Activated naive CD4-positive, alpha-beta T cell treated with anti-CD3 and anti-CD28 coated beads, Interleukin-2, amount 10 ng/mL, durations not matched to agents 7 days and 5 days (primary cell): ENCODE results near the gene KRT6A.

Experiments
- CTCF ChIA-PET: fragments of 350-600 bp; sonication (Branson Sonifier 250); formaldehyde crosslinking; loops from one replicate; lab custom pipeline; 2021; ENCODE audit warnings: antibody characterized with exemption; lab: Charles Lee
- DNase-seq: peaks from one replicate; pipeline ENCODE4 v3.0.0-alpha.2; 2020
- H3K27ac Mint-ChIP-seq: one replicate; pipeline ENCODE4 v1.8.0; 2021; ENCODE audit warnings: mild to moderate bottlenecking, moderate library complexity, mixed read lengths
- H3K27me3 Mint-ChIP-seq: one replicate; pipeline ENCODE4 v1.8.0; 2021; ENCODE audit warnings: mild to moderate bottlenecking, mixed read lengths
- H3K36me3 Mint-ChIP-seq: one replicate; pipeline ENCODE4 v1.8.0; 2021; ENCODE audit warnings: mixed read lengths
- H3K4me1 Mint-ChIP-seq: one replicate; pipeline ENCODE4 v1.8.0; 2021; ENCODE audit warnings: mixed read lengths
- H3K4me3 Mint-ChIP-seq: one replicate; pipeline ENCODE4 v1.8.0; 2021; ENCODE audit warnings: mild to moderate bottlenecking, moderate library complexity, mixed read lengths
- H3K9me3 Mint-ChIP-seq: one replicate; pipeline ENCODE4 v1.8.0; 2021; ENCODE audit warnings: mixed read lengths

Gene KRT6A

DNA sequence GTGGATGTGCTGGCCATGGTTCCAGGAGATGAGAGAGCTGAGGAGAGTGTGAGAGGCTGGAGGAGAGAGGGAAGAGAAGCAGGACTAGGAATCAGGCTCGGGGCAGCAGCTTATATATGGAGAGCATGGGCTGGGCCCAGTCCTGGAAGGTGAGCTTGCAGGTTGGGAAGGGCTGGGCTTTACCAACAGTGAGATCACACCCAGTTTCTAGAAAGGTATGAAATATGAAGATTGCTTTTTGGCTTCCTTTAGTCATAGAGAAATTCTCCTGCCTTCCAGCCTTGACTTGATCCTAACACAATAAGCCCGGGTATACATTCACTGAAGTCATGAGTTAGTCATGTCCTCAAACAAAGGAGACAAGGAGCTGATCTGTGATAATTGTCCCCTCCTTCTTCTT, at the start of gene KRT6A:
Gene KRT6A, minus strand, starts transcription at position 86 of the 400 bp plus-strand sequence. Its CDS starts 69 bp downstream, at position 17.
- CTCF ChIA-PET: no interaction called here
- H3K9me3 Mint-ChIP-seq: no peaks in the 10 kb centered on the region
- peak within 1 kb of the TSS; percentile 53 for H3K27ac Mint-ChIP-seq
- no peaks in the 10 kb centered on the region for H3K36me3 Mint-ChIP-seq
- no peaks in the 10 kb centered on the region for H3K4me1 Mint-ChIP-seq
- peaks cover 63% of the 10 kb centered on the region for H3K27me3 Mint-ChIP-seq
- H3K4me3 Mint-ChIP-seq: no peak within 1 kb of the TSS
- DNase-seq: no peak

DNA sequence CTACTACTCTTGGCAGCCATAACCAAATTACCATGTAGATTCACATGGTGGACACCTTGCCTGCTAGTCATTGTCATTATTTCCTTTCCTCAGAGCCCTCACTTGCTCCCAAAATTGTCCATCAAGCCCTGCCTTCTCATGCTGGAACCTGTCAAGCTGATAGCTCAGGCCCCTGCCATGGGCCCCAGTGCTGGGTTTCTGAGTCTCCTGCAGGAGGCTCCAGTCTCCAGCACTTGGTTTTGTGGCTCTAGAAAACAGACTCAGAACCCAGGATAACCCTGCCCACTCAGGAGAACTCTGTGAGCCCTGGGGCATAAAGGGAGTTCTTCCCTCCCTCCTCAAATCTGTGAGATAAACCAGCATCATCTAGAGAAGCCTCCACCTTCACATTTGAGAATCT, 49.1 kb upstream of the KRT6A start:
- DNase-seq: no peak
- no peaks in the 10 kb centered on the region for H3K36me3 Mint-ChIP-seq
- CTCF ChIA-PET: interaction anchor here (0.6 kb wide), 1 partner anchor 338 kb away, joined by 3 read pairs; no protein-coding TSS in a partner anchor
- peaks cover 29% of the 10 kb centered on the region for H3K27me3 Mint-ChIP-seq
- no peak overlapping the region for H3K27ac Mint-ChIP-seq
- peaks cover 4% of the 10 kb centered on the region for H3K4me1 Mint-ChIP-seq
- H3K4me3 Mint-ChIP-seq: no peak overlapping the region
- H3K9me3 Mint-ChIP-seq: no peaks in the 10 kb centered on the region

DNA sequence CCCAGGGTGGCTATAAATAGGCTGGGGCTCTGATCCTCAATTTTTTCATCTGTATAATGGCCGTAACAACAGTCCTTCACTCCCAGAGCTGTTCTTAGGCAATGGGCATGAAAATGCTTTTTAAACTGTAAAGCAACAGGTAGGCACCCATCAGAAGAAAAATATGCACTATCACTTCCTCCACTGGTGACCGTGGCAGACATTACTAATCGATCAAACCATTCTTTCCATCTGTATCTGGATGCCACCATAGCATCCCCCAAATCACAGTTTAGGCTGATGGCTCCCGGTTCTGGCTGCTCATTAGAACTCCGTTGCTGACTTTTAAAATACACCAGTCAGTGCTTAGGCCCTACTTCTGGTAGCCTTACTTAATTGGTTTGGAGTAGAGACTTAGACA, 48.7 kb upstream of the KRT6A start:
- Mint-ChIP-seq H3K4me1 (peaks cover 4% of the 10 kb centered on the region), H3K4me3 (no peak overlapping the region), H3K27me3 (peaks cover 33% of the 10 kb centered on the region), H3K9me3 (no peaks in the 10 kb centered on the region), H3K36me3 (no peaks in the 10 kb centered on the region), H3K27ac (no peak overlapping the region)
- no peak for DNase-seq
- CTCF ChIA-PET: interaction anchor here (0.6 to 1.0 kb wide), 2 partner anchors 329 to 338 kb away, joined by 3 read pairs; no protein-coding TSS in a partner anchor

DNA sequence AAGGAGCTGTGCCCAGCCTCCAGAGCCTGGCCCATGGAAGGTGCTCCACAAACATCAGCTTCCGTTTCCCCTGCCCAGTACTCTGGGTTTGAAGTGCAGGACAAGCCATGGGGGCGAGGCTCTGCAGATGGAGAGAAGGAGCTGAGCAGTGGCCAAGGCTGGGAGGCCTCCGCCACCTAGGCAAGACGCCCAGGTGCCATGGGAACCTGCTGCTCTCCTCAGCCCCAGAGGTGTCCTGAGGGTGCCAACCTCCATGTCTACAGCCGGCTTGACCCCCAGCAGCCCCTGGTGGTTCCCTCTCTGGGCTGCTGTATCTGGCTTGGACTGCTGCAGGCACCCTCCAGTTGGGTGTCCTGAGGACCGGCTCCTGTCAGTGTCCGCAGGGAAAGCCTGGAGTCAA, 47.5 kb upstream of the KRT6A start:
- peaks cover 4% of the 10 kb centered on the region for H3K4me1 Mint-ChIP-seq
- H3K27me3 Mint-ChIP-seq: peaks cover 33% of the 10 kb centered on the region
- no peak overlapping the region for H3K27ac Mint-ChIP-seq
- no peaks in the 10 kb centered on the region for H3K36me3 Mint-ChIP-seq
- no peak for DNase-seq
- CTCF ChIA-PET: interaction anchor here (0.8 kb wide), 1 partner anchor 168 kb away, joined by 3 read pairs; no protein-coding TSS in a partner anchor
- no peak overlapping the region for H3K4me3 Mint-ChIP-seq
- H3K9me3 Mint-ChIP-seq: no peaks in the 10 kb centered on the region

DNA sequence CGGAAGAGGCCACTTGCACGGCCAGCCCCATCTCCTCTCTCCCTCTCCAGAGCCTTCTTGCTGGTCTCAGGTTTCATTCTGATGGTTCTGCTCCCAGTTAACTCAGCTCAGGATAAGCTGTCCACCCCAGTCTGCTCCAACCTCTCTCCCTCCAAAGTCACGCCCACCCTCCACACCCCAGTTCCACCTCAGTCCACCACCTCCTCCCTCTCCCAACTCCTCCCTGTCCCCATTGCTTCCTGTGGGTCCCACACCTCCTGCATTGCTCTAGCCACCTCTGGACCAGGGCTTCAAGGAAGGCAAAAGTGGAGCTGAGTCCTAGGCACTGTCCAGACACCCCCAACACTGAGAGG, 46.7 kb upstream of the KRT6A start:
- no peak overlapping the region for H3K27ac Mint-ChIP-seq
- no peak for DNase-seq
- CTCF ChIA-PET: interaction anchor here (1.5 kb wide), 1 partner anchor 178 kb away, joined by 3 read pairs; no protein-coding TSS in a partner anchor

DNA sequence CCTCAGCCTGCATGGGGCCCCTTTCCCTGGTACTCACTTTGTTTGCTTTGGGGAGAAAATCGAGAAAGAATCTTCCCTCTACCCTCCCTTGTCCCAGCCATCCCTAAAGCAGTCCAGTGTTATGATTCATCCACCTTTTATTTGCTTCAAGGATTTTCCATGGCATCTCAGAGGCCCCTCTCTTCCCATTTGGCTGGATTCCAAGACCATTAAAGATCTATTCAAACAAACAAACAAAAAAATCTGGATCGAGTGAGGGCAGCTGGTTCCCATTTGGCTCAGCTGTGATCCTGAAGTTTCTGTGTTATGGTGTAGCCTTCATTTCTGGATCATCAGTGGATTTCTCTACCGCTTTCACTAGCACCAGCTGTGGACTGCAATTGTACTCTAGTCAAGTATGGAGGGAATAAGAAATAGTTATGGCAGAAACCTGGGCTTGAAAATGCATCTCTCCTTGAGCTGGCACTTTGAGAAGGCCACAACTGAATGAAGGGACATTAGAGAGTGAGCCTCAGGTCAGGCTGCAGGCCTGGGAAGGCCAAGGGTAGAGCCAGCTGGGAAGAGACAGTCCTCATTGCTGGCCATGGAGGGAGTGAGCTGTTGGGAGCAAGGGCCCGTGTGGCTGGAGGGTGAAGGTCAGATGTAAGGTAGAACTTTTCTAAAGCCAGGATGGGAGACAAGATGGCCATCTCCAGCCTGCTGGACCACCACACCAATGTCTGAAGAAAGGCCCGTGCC, 46.2 kb upstream of the KRT6A start:
- peaks cover 4% of the 10 kb centered on the region for H3K4me1 Mint-ChIP-seq
- CTCF ChIA-PET: interaction anchor here (1.5 kb wide), 1 partner anchor 177 kb away, joined by 3 read pairs; no protein-coding TSS in a partner anchor
- H3K27ac Mint-ChIP-seq: no peak overlapping the region
- no peaks in the 10 kb centered on the region for H3K9me3 Mint-ChIP-seq
- no peak for DNase-seq
- peaks cover 27% of the 10 kb centered on the region for H3K27me3 Mint-ChIP-seq
- no peak overlapping the region for H3K4me3 Mint-ChIP-seq
- H3K36me3 Mint-ChIP-seq: no peaks in the 10 kb centered on the region

More for the DNA sequence above, 46.7 kb upstream of the KRT6A start:
- Mint-ChIP-seq H3K36me3 (no peaks in the 10 kb centered on the region), H3K27me3 (peaks cover 28% of the 10 kb centered on the region), H3K4me1 (peaks cover 4% of the 10 kb centered on the region), H3K9me3 (no peaks in the 10 kb centered on the region), H3K4me3 (no peak overlapping the region)

DNA sequence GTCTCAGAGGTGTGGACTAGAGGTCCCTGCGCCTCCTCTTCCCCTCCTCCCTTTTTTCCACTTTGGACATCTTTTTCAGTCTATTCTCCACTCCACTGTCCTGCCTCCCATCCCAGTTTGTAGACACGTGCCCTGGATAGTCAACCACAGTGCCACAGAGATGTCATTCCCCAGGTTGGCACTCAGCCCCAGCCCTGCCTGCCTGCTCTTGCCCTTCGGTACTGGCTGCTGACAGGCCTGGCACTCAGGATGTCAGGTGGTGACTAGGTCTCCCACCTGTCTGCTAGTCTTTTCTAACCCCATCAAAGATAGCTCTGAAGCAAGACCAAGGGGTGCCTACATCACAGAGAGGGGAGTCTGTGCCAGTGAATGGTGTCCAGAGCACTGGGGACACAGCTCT, 44.0 kb upstream of the KRT6A start:
- Mint-ChIP-seq H3K9me3 (no peaks in the 10 kb centered on the region), H3K27me3 (peaks cover 28% of the 10 kb centered on the region), H3K4me3 (no peak overlapping the region), H3K27ac (no peak overlapping the region), H3K36me3 (no peaks in the 10 kb centered on the region), H3K4me1 (no peaks in the 10 kb centered on the region)
- DNase-seq: no peak
- CTCF ChIA-PET: no interaction called here

DNA sequence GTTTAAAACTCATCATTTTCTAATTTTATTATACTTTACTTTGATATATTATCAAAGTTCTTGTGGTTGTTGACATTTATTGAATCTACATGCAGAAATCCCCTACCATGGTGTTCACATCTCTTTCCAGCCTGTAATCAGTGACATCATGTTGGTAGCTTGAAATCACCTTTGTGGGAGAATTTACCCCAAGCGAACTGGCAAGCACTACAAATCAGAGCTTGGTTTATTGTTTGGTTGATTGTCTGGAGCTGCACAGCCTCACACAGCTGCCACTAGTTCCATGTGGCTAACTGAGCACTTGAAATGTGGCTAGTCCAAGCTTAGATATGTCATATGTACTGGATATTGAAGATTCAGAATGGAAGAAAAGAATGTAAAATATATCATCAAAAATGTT, 42.5 kb upstream of the KRT6A start:
- CTCF ChIA-PET: interaction anchor here (1.6 kb wide), 1 partner anchor 345 kb away, joined by 8 read pairs; no protein-coding TSS in a partner anchor
- Mint-ChIP-seq H3K36me3 (no peaks in the 10 kb centered on the region), H3K9me3 (no peaks in the 10 kb centered on the region), H3K27me3 (peaks cover 28% of the 10 kb centered on the region), H3K4me3 (no peak overlapping the region), H3K4me1 (no peaks in the 10 kb centered on the region), H3K27ac (no peak overlapping the region)
- DNase-seq: no peak

DNA sequence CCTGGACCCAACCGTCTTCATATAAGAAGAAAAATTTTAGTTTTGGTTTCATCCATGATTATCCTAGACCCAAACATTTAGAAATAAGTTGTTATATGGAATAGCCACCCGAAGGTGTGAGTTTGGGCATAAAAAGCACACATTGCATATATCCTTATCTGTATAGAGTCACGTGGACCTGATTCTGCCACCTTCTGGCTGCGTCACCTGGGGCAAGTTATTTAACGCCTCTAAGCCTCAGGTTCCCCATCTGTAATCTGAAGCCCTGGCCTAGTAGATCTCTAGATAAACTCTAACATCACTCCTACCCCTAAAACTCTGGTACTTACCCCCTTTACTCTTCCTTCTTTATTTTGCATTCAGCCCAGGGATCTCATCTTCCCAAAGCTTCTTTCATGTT, 41.4 kb upstream of the KRT6A start:
- H3K27ac Mint-ChIP-seq: no peak overlapping the region
- CTCF ChIA-PET: no interaction called here
- peaks cover 21% of the 10 kb centered on the region for H3K27me3 Mint-ChIP-seq

DNA sequence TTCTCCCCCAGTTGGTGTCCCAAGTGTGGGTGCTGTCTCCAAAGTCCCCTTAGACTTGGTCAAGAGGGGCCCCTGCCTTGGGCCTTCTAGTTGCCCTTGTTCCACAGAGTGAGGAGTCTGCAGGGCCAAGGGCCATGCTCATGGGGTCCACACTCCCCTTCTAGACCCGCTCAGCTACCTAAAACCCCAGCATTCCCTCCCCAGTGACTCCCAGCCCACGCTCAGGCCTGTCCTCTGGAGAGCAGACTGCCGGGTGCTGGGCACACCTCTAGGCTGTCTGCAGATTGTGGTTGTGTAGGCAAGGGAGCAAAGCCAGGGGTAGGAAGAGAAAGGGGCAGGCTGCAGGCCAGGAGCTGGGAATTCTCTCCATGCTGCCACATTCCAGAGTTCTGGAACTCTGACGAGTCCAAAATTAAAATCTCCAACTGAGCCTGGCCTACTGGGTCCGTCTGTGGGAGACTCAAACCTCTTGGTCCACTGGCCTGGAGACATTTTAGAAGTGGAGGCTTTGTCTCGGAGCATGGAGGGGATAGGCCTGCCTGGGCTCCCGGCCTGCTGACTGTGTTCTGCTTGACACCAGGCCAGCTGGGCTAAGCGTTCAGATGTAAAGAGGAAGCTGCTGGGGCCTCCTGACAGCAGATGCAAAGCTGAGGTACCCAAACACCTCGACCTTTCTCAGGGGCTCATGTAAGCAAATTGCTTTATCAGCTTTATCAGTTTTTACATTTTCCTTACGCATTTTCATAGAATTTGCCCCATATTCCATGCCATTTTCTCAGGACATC, 40.8 kb upstream of the KRT6A start:
- H3K4me3 Mint-ChIP-seq: no peak overlapping the region
- H3K9me3 Mint-ChIP-seq: no peaks in the 10 kb centered on the region
- H3K4me1 Mint-ChIP-seq: no peaks in the 10 kb centered on the region
- DNase-seq: no peak
- CTCF ChIA-PET: interaction anchor here (1.4 kb wide), 1 partner anchor 11 kb away, joined by 3 read pairs; no protein-coding TSS in a partner anchor
- no peaks in the 10 kb centered on the region for H3K36me3 Mint-ChIP-seq
- peaks cover 17% of the 10 kb centered on the region for H3K27me3 Mint-ChIP-seq
- H3K27ac Mint-ChIP-seq: no peak overlapping the region

More for the DNA sequence above, 41.4 kb upstream of the KRT6A start:
- peak; percentile 43 for DNase-seq
- no peaks in the 10 kb centered on the region for H3K9me3 Mint-ChIP-seq
- no peak overlapping the region for H3K4me3 Mint-ChIP-seq
- no peaks in the 10 kb centered on the region for H3K4me1 Mint-ChIP-seq
- no peaks in the 10 kb centered on the region for H3K36me3 Mint-ChIP-seq

DNA sequence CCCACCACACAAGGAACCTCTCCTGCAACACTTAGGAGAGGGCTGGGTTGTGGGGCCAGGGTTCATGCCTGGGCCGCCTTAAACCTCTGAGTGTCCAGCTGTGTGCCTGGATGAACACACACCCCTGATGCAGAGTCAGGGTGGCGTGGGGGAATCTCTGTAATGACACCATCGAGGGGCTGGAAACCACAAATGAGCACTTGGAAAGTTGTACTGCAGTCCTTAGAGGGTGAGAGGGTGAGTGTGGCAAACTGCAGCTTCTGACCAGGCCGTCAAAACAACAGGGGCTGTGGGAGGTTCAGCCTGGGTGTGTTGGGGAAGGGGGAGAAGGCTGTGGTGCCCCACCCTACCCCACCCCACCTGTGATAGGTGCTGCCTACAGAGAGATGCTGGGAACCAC, 39.6 kb upstream of the KRT6A start:
- CTCF ChIA-PET: interaction anchor here (0.7 to 1.6 kb wide), 4 partner anchors 13 to 355 kb away, joined by 3 to 4 read pairs (median 3); no protein-coding TSS in a partner anchor
- no peak for DNase-seq
- H3K36me3 Mint-ChIP-seq: no peaks in the 10 kb centered on the region
- H3K9me3 Mint-ChIP-seq: no peaks in the 10 kb centered on the region
- H3K4me3 Mint-ChIP-seq: no peak overlapping the region
- H3K27me3 Mint-ChIP-seq: peaks cover 12% of the 10 kb centered on the region
- no peak overlapping the region for H3K27ac Mint-ChIP-seq
- H3K4me1 Mint-ChIP-seq: no peaks in the 10 kb centered on the region

DNA sequence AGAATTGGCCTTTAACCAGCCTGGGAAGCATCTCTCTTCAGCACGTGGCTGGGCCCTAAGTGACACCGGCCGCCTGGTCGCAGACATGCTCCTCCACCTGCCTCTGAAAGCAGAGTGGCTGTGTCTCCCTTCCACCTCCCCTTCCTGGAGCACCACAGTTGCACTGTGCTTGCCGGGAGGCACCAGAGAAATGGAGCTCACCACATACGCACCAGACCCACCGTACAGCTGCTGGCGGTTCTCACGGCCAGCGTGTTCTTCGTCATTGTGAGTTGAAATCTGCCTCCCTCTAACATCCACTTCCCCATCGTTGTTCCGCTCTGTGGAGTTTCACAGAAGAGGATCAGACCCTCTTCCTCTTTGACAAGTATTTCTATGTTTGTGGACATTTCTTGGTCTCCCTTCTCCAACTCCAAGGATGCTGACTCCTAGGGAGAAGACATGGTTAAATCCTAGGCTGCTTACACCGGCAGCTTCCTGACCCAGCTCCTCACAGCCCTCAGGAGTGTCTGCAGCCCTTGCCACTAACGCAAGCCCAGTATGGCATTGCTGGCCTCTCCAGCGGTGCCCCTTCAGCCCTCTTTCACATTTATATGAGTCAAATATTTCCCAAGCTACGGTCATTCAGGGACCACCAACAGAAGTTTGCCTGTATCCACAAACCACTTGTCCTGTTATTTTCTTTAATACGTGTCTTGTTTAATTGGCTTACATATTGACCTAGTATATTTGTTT, 38.7 kb upstream of the KRT6A start:
- no peak overlapping the region for H3K4me3 Mint-ChIP-seq
- no peak for DNase-seq
- H3K4me1 Mint-ChIP-seq: no peaks in the 10 kb centered on the region
- H3K27ac Mint-ChIP-seq: no peak overlapping the region
- CTCF ChIA-PET: interaction anchor here (1.0 to 1.6 kb wide), 2 partner anchors 339 to 347 kb away, joined by 3 to 4 read pairs; no protein-coding TSS in a partner anchor
- peaks cover 4% of the 10 kb centered on the region for H3K27me3 Mint-ChIP-seq
- H3K36me3 Mint-ChIP-seq: no peaks in the 10 kb centered on the region
- H3K9me3 Mint-ChIP-seq: no peaks in the 10 kb centered on the region

DNA sequence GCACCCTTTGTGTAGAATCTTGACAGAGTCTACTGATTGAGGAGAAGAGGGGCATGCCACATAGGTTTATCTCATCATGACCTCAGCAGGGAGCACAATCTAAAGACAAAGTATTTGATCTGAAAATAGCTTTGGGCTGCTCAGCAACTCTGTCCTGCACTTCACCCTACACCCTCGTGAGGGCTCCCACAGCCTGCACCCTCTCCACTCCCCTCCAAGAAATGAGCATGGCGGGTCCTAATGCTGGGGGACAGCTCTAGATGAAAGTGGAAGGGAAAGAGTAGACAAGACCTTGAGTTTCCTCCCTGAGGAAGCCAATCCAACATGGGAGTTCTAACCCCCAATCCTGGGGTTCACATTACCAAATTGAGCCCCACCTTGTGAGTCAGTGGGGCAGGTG, 37.8 kb upstream of the KRT6A start:
- no peak overlapping the region for H3K4me3 Mint-ChIP-seq
- CTCF ChIA-PET: interaction anchor here (1.3 kb wide), 1 partner anchor 349 kb away, joined by 3 read pairs; no protein-coding TSS in a partner anchor
- peaks cover 4% of the 10 kb centered on the region for H3K27me3 Mint-ChIP-seq
- no peak for DNase-seq
- H3K4me1 Mint-ChIP-seq: peaks cover 3% of the 10 kb centered on the region
- no peaks in the 10 kb centered on the region for H3K36me3 Mint-ChIP-seq
- no peaks in the 10 kb centered on the region for H3K9me3 Mint-ChIP-seq
- H3K27ac Mint-ChIP-seq: no peak overlapping the region

DNA sequence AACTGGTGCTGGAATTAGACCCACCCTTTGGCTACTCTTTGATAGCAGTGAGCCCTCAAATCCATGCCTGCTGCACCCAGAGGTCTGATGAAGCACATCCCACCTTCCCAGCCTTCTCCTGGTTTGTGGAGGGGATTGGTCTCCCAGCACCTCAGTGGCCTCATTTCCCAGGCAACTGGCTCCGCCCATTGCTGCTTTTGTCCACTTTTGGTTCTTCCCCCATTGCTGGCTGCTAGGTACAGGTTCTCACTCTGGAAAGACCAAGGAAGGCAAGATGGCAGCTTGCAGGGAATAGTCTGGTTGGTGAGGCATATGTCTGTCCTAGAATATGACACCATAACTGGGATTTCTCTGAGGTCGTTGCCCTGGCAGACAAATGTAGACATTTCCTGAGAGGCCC, 37.3 kb upstream of the KRT6A start:
- Mint-ChIP-seq H3K4me3 (no peak overlapping the region), H3K27ac (no peak overlapping the region), H3K27me3 (peaks cover 4% of the 10 kb centered on the region), H3K4me1 (peaks cover 3% of the 10 kb centered on the region), H3K36me3 (no peaks in the 10 kb centered on the region), H3K9me3 (no peaks in the 10 kb centered on the region)
- no peak for DNase-seq
- CTCF ChIA-PET: interaction anchor here (1.3 kb wide), 1 partner anchor 349 kb away, joined by 3 read pairs; no protein-coding TSS in a partner anchor
